Activated CD8-positive, alpha-beta T cell treated with anti-CD3 and anti-CD28 coated beads for 36 hours (primary cell): ENCODE data around the gene FAM25G. TPM values are rescaled to one million over a fixed set of nuclear protein-coding genes. Genes with fewer than 3 reads are reported as not detected.
"Not testable (repeated sequence)": the region's sequence is repeated elsewhere in the genome, so short reads cannot be mapped to it uniquely, and the experiment has no call there.

Source experiments
- ATAC-seq: fragments of 200-7000 bp; cut with Tn5 transposase; one replicate; pipeline ENCODE4 v1.10.0; 2021; ENCODE audit warnings: mild to moderate bottlenecking, moderate library complexity
- CTCF ChIA-PET: fragments of 350-600 bp; sonication (Branson Sonifier 250); formaldehyde crosslinking; loops from one replicate; lab custom pipeline; 2021; ENCODE audit warnings: antibody characterized with exemption; lab: Charles Lee
- POLR2A ChIA-PET: fragments of 350-600 bp; sonication (Branson Sonifier 250); formaldehyde crosslinking; loops from one replicate; lab custom pipeline; 2021; ENCODE audit warnings: antibody characterized with exemption; lab: Charles Lee
- DNase-seq: peaks from one replicate; pipeline ENCODE4 v3.0.0-alpha.2; 2020
- H3K27ac Mint-ChIP-seq: one replicate; pipeline ENCODE4 v1.8.0; 2021; ENCODE audit warnings: mild to moderate bottlenecking, mixed read lengths
- H3K27me3 Mint-ChIP-seq: one replicate; pipeline ENCODE4 v1.8.0; 2021; ENCODE audit warnings: mixed read lengths
- H3K36me3 Mint-ChIP-seq: one replicate; pipeline ENCODE4 v1.8.0; 2021; ENCODE audit warnings: low read depth, mixed read lengths
- H3K4me1 Mint-ChIP-seq: one replicate; pipeline ENCODE4 v1.8.0; 2021; ENCODE audit warnings: low read depth, mixed read lengths
- H3K4me3 Mint-ChIP-seq: one replicate; pipeline ENCODE4 v1.8.0; 2021; ENCODE audit warnings: mild to moderate bottlenecking, moderate library complexity, mixed read lengths
- H3K9me3 Mint-ChIP-seq: one replicate; pipeline ENCODE4 v1.8.0; 2021; ENCODE audit warnings: mixed read lengths
- intact Hi-C: fragments of 100-400 bp; cut with micrococcal nuclease; formaldehyde crosslinking; loops from one replicate; pipeline ENCODE4 v1.10.0; 2022
- total RNA-seq, 2 experiments: library from RNA; stranded (reverse); gene quantifications; one replicate each; pipeline ENCODE4 v1.2.3, GENCODE V29; 2021
- TF ChIP-seq, protein P1 (sequence below): fragments of 200-600 bp; IDR thresholded peaks from one replicate; pipeline ENCODE4 v1.8.0; 2022; ENCODE audit warnings: antibody characterized with exemption, mild to moderate bottlenecking

Gene FAM25G
- total RNA-seq, 2 experiments from 2014 or later, result not detected

DNA sequence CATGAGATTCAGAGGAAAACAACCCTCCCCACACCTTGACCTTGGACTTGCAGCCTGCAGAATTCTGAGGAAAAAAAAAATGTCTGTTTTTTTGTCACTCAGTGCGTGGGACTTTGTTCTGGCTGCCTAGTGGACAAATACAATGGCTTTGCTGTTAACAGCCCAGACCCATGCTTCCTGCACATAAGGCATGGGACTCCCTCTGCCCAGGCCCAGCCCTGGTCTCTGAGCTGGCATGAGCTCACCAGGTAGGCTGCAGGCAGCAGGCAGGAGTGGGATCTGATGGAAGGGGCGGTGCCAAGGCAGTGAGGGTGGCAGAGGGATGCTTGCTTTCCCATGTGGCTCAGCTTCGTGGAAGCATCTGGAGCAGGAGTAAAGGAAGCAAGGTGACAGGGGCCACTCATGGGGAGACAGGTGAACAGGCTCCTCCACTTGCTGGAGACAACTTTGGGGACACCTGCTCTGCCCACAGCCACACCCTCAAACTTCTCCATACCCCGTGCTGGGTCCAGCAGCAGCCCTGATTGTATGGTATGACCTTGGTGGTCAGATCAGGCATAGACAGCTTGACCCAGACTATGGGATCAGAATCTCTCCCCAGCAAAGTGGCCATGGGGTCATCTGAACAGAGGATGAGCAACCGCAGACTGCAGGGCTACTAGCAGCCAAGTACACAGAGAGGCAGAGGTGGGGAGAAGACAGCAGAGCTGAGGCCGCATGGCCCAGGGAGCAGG, 34.5 kb downstream of the FAM25G start:
- ChIA-PET CTCF (no interaction called here), POLR2A (no interaction called here)
- no peaks in the 10 kb centered on the region for H3K36me3 Mint-ChIP-seq
- no peak overlapping the region for H3K27ac Mint-ChIP-seq
- DNase-seq, result no peak
- no peaks in the 10 kb centered on the region for H3K9me3 Mint-ChIP-seq
- no peak overlapping the region for H3K4me3 Mint-ChIP-seq
- TF ChIP-seq, protein P1, sequence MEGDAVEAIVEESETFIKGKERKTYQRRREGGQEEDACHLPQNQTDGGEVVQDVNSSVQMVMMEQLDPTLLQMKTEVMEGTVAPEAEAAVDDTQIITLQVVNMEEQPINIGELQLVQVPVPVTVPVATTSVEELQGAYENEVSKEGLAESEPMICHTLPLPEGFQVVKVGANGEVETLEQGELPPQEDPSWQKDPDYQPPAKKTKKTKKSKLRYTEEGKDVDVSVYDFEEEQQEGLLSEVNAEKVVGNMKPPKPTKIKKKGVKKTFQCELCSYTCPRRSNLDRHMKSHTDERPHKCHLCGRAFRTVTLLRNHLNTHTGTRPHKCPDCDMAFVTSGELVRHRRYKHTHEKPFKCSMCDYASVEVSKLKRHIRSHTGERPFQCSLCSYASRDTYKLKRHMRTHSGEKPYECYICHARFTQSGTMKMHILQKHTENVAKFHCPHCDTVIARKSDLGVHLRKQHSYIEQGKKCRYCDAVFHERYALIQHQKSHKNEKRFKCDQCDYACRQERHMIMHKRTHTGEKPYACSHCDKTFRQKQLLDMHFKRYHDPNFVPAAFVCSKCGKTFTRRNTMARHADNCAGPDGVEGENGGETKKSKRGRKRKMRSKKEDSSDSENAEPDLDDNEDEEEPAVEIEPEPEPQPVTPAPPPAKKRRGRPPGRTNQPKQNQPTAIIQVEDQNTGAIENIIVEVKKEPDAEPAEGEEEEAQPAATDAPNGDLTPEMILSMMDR, result no peak
- no peak for ATAC-seq
- intact Hi-C loops, result no loop called here
- H3K4me1 Mint-ChIP-seq, result peaks cover 5% of the 10 kb centered on the region
- peaks cover 13% of the 10 kb centered on the region for H3K27me3 Mint-ChIP-seq

- ChIA-PET POLR2A (no interaction called here), CTCF (no interaction called here)
- TF ChIP-seq, protein P1, result no peak
- H3K36me3 Mint-ChIP-seq, result no peaks in the 10 kb centered on the region
- no peaks in the 10 kb centered on the region for H3K9me3 Mint-ChIP-seq
- ATAC-seq (no peak), DNase-seq (no peak)
- H3K27ac Mint-ChIP-seq, result no peak overlapping the region
- H3K4me1 Mint-ChIP-seq, result peaks cover 3% of the 10 kb centered on the region
- peaks cover 13% of the 10 kb centered on the region for H3K27me3 Mint-ChIP-seq
- no peak overlapping the region for H3K4me3 Mint-ChIP-seq
- intact Hi-C loops, result no loop called here
These were observed 35.3 kb downstream of the FAM25G start for GRCh38 chr10:47456079-47456785.

- H3K4me1 Mint-ChIP-seq, ATAC-seq, H3K27ac Mint-ChIP-seq, H3K36me3 Mint-ChIP-seq, POLR2A ChIA-PET, intact Hi-C loops, DNase-seq, H3K9me3 Mint-ChIP-seq, H3K4me3 Mint-ChIP-seq, CTCF ChIA-PET: not testable (repeated sequence)
- H3K27me3 Mint-ChIP-seq, result peaks cover 11% of the 10 kb centered on the region
These were observed 36.0 kb downstream of the FAM25G start for GRCh38 chr10:47455350-47456078.

GRCh38 chr10:47454780-47455058, 36.8 kb downstream of the FAM25G start:
- intact Hi-C loops, result no loop called here
- TF ChIP-seq, protein P1, result no peak
- Mint-ChIP-seq H3K4me3 (no peak overlapping the region), H3K9me3 (no peaks in the 10 kb centered on the region), H3K27ac (no peak overlapping the region), H3K27me3 (peaks cover 11% of the 10 kb centered on the region), H3K36me3 (no peaks in the 10 kb centered on the region), H3K4me1 (no peaks in the 10 kb centered on the region)
- ChIA-PET POLR2A (no interaction called here), CTCF (no interaction called here)
- ATAC-seq, result no peak
- no peak for DNase-seq

- CTCF ChIA-PET, result no interaction called here
- POLR2A ChIA-PET, result no interaction called here
- intact Hi-C loops, result no loop called here
- no peak for ATAC-seq
- no peak for DNase-seq
- H3K27ac Mint-ChIP-seq, result no peak overlapping the region
- H3K9me3 Mint-ChIP-seq, result no peaks in the 10 kb centered on the region
- H3K27me3 Mint-ChIP-seq, result peaks cover 9% of the 10 kb centered on the region
- H3K4me1 Mint-ChIP-seq, result peaks cover 2% of the 10 kb centered on the region
- no peak overlapping the region for H3K4me3 Mint-ChIP-seq
- TF ChIP-seq, protein P1, result no peak
- H3K36me3 Mint-ChIP-seq, result no peaks in the 10 kb centered on the region
These were observed 37.3 kb downstream of the FAM25G start for GRCh38 chr10:47454008-47454779.
